NT2/D1 (cell line): Measurements from ENCODE around the gene SPINDOC.

Source experiments
- YY1 ChIP-seq: IDR thresholded peaks from 2 replicates; pipeline ENCODE4 v1.6.1; 2011; ENCODE audit not compliant: insufficient read length, insufficient read depth
- ZNF274 ChIP-seq: IDR thresholded peaks from 2 replicates; pipeline ENCODE4 v1.6.1; 2011; ENCODE audit warnings: mild to moderate bottlenecking, low read depth, low read length

- TF ChIP-seq YY1 (no peak), ZNF274 (no peak)
Measured at GRCh38 chr11:63854696-63855095, 41.4 kb downstream of the SPINDOC start.
